ENCODE data around the gene NEDD9. TPM values are rescaled to one million over a fixed set of nuclear protein-coding genes. Genes with fewer than 3 reads are reported as not detected.

The NEDD9 gene
- total and polyA plus RNA-seq, 4 donors = 7.5 to 16.8 (median 11.7) TPM

DNA sequence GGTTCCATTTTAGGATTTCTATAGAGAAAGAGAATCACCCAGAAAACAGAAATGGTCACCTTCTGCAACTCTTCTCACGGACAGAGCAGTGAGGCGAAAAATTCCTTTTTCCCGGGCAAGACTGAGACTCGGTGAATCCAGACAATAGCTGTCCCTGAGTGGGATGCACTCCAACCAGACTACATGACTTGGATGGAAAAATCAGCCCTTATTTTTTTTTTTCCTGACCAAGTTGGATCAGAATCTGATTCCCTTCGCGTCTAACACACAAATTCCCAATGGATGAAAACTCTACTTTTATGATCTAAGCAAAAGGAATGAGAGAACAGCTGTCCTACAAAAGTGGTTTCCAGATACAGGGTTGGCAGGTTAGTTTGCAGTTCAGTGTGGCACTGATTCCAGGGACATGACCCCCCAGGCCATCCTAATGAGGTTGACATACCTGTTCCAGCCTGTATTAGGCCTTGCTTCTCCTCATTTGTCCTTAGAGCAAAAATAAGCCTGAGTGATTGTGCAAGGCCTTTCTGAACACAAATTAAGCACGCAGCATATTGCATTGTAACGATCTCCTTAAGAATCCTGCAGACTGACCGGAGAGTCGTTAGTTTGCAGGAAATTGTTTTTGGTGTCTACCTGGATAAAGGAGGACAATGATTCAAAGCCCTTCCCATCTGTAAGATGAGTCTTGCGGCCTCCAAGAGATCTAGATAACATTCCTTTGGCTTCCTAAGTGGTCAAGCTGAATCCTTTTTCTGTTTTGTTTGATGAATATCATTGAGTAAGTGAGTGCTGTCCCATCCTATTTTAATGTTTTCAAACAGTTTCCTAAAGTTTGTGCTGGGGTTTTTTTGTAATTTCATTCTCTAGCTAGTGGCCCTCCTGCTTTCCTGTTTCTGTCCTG, 1.5 kb upstream of the NEDD9 start:
- H3K4me3 ChIP-seq (ENCODE audit: low read depth in 1 of 3, low read length in 3 of 3) = no peak overlapping the region
- no peak for DNase-seq (ENCODE audit: low spot score)
- H3K27me3 ChIP-seq (ENCODE audit: control insufficient read depth in 4 of 4, insufficient read depth in 4 of 4, low read length in 3 of 4) = no peaks in the 10 kb centered on the region
- WGBS = 96% methylated on average over 11 of the region's 11 CpGs
- H3K36me3 ChIP-seq (ENCODE audit: control insufficient read depth in 4 of 4, insufficient read depth in 3 of 4, low read depth in 1 of 4, low read length in 3 of 4) = no peaks in the 10 kb centered on the region
- TF ChIP-seq REST (IDR thresholded peaks at IDR 0.05) (no peak), FOXA1 (IDR thresholded peaks at IDR 0.05) (no peak), TAF1 (conservative IDR thresholded peaks at IDR 0.05) (no peak), RAD21 (IDR thresholded peaks at IDR 0.05) (no peak), YY1 (IDR thresholded peaks at IDR 0.05) (no peak), EGR1 (IDR thresholded peaks at IDR 0.05; ENCODE audit: low read depth in 2 of 2) (no peak), FOXA2 (IDR thresholded peaks at IDR 0.05) (no peak), JUND (IDR thresholded peaks at IDR 0.05) (no peak), RXRA (IDR thresholded peaks at IDR 0.05) (no peak), GABPA (IDR thresholded peaks at IDR 0.05 in 1 of 2, conservative IDR thresholded peaks at IDR 0.05 in 1 of 2) (no peak), HNF4A (conservative IDR thresholded peaks at IDR 0.05) (no peak)
- TF ChIP-seq, protein P1, sequence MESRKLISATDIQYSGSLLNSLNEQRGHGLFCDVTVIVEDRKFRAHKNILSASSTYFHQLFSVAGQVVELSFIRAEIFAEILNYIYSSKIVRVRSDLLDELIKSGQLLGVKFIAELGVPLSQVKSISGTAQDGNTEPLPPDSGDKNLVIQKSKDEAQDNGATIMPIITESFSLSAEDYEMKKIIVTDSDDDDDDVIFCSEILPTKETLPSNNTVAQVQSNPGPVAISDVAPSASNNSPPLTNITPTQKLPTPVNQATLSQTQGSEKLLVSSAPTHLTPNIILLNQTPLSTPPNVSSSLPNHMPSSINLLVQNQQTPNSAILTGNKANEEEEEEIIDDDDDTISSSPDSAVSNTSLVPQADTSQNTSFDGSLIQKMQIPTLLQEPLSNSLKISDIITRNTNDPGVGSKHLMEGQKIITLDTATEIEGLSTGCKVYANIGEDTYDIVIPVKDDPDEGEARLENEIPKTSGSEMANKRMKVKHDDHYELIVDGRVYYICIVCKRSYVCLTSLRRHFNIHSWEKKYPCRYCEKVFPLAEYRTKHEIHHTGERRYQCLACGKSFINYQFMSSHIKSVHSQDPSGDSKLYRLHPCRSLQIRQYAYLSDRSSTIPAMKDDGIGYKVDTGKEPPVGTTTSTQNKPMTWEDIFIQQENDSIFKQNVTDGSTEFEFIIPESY (IDR thresholded peaks at IDR 0.05) = no peak
- peaks cover 0 to 15% (median 6%) of the 10 kb centered on the region in 4 donors for H3K4me1 ChIP-seq (ENCODE audit: control insufficient read depth in 4 of 4, insufficient read depth in 4 of 4, low read length in 3 of 4)
- peak overlapping the region in 1 of 2 donors; percentile 89 for H3K27ac ChIP-seq (ENCODE audit: low read depth in 1 of 2, low read length in 2 of 2)
- H3K9me3 ChIP-seq (ENCODE audit: control insufficient read depth in 4 of 4, low read length in 3 of 4) = no peaks in the 10 kb centered on the region
- no peak overlapping the region for H3K9ac ChIP-seq (ENCODE audit: low read depth in 1 of 2, low read length in 2 of 2)

- peaks cover 0 to 15% (median 6%) of the 10 kb centered on the region in 4 donors for H3K4me1 ChIP-seq (ENCODE audit: control insufficient read depth in 4 of 4, insufficient read depth in 4 of 4, low read length in 3 of 4)
- WGBS = 9% methylated on average over 23 of the region's 23 CpGs
- TF ChIP-seq NR2F2 (IDR thresholded peaks at IDR 0.05) (no peak), YY1 (IDR thresholded peaks at IDR 0.05) (peak; percentile 12), EGR1 (IDR thresholded peaks at IDR 0.05; ENCODE audit: low read depth in 2 of 2) (peak; percentile 89 to 90), HNF4A (conservative IDR thresholded peaks at IDR 0.05) (peak; percentile 45 to 64), REST (IDR thresholded peaks at IDR 0.05) (peak; percentile 87), JUND (IDR thresholded peaks at IDR 0.05) (peak in 1 of 2 donors; percentile 34), RAD21 (IDR thresholded peaks at IDR 0.05) (peak; percentile 34 to 48), RXRA (IDR thresholded peaks at IDR 0.05) (peak; percentile 34 to 74), FOXA1 (IDR thresholded peaks at IDR 0.05) (no peak)
- TF ChIP-seq, protein P1 (IDR thresholded peaks at IDR 0.05) = no peak
- TF ChIP-seq, protein P2, sequence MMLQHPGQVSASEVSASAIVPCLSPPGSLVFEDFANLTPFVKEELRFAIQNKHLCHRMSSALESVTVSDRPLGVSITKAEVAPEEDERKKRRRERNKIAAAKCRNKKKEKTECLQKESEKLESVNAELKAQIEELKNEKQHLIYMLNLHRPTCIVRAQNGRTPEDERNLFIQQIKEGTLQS (IDR thresholded peaks at IDR 0.05) = no peak
These were observed 530 bp upstream of the NEDD9 start for GRCh38 chr6:11232770-11233626.

More at GRCh38 chr6:11232770-11233626, 530 bp upstream of the NEDD9 start:
- peak overlapping the region; percentile 88 to 98 for H3K9ac ChIP-seq (ENCODE audit: low read depth in 1 of 2, low read length in 2 of 2)
- peak overlapping the region; percentile 74 to 89 for H3K27ac ChIP-seq (ENCODE audit: low read depth in 1 of 2, low read length in 2 of 2)
- peak; percentile 41 for DNase-seq (ENCODE audit: low spot score)
- no peaks in the 10 kb centered on the region for H3K27me3 ChIP-seq (ENCODE audit: control insufficient read depth in 4 of 4, insufficient read depth in 4 of 4, low read length in 3 of 4)
- no peaks in the 10 kb centered on the region for H3K36me3 ChIP-seq (ENCODE audit: control insufficient read depth in 4 of 4, insufficient read depth in 3 of 4, low read depth in 1 of 4, low read length in 3 of 4)
- H3K9me3 ChIP-seq (ENCODE audit: control insufficient read depth in 4 of 4, low read length in 3 of 4) = no peaks in the 10 kb centered on the region
- peak overlapping the region; percentile 27 to 60 (median 46) for H3K4me3 ChIP-seq (ENCODE audit: low read depth in 1 of 3, low read length in 3 of 3)

Measured in liver (tissue), 9 donors.